IPS DF 4.7 (cell line): Measurements from ENCODE around the gene HTR2B.
"Not testable (repeated sequence)": the region's sequence is repeated elsewhere in the genome, so short reads cannot be mapped to it uniquely, and the experiment has no call there.

ENCODE experiments used
- DNase-seq: peaks from one replicate; pipeline ENCODE4 v3.0.0-alpha.2; 2013; ENCODE audit warnings: low spot score; ENCODE audit errors: extremely low read depth

Gene HTR2B

DNA sequence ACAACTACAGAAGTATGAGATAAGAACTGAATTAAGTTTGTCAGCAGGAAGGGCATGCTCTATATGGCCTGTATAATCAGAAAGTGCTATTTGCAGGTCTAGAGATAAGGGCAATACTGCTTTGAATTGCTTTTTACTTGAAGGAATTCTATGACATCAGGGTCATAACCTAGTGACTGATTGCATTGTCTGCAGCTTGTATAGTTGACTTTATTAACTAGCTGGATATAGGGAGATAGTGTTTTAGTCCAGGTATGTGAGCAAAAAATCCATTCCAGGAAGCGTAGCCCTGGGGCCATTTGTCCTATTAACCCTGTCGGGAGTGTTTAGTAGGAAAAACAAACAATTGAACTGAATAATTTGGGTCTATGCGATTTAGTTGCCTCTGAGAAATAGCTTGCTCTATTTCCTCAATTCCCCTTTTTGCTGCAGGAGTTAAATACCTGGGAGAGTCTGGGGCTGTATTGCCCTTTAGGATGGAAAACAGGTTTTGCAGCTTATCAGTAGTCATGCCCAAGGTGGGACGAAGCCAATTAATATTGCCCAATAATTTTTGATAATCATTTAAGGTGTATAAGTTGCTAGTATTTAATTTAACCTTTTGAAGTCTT, 30.0 kb downstream of the HTR2B start:
- no peak for DNase-seq

DNA sequence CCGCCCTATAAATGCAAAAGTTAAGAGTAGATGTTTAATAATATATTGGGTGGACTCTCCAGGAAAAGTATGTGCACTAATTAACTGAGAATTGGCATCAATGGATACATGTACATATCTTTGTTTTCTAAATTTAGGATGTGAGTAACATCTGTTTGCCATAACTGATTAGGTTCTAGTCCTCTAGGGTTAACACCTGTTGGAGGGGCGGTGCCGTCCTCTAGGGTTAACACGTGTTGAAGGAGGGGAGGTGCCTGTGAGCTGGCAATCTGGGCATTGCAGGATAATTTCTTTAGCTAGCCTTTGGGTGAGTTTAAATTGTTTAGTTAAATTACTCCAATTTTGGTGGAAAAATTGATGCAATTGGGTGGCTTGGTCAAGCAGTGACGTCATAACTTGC, 30.9 kb downstream of the HTR2B start:
- DNase-seq: no peak

DNA sequence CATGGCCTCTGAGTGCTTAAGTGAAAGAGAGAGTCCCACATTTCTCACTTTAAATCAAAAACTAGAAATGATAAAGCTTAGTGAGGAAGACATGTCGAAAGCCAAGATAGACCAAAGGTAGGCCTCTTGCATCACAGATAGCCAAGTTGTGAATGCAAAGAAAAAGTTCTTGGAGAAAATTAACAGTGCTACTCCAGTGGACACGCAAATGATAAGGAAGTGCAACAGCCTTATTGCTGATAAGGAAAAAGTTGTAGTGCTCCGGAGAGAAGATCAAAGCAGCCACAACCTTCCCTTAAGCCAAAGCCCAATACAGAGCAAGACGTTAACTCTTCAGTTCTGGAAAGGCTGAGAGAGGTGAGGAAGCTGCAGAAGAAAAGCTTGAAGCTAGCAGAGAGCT, 36.1 kb downstream of the HTR2B start:
- DNase-seq: no peak

DNA sequence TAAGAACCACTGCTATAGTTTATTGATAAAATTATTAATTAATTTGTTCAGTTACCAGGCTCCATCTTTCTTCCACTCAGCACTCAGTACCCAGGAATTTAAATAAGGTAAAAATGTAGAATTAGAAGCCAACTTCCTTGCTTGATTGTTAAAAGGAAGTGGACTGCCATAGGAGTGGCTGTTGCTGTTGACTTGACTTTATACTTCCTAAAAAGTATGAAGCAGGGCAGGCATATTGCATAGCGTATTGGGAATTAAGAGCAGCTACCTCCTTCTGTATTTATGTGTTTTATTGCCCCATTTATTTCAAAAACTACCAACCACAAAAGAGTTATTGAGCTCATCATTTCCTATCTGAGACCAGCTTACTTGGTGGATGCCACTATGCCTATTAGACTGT, 40.3 kb downstream of the HTR2B start:
- DNase-seq: no peak

DNA sequence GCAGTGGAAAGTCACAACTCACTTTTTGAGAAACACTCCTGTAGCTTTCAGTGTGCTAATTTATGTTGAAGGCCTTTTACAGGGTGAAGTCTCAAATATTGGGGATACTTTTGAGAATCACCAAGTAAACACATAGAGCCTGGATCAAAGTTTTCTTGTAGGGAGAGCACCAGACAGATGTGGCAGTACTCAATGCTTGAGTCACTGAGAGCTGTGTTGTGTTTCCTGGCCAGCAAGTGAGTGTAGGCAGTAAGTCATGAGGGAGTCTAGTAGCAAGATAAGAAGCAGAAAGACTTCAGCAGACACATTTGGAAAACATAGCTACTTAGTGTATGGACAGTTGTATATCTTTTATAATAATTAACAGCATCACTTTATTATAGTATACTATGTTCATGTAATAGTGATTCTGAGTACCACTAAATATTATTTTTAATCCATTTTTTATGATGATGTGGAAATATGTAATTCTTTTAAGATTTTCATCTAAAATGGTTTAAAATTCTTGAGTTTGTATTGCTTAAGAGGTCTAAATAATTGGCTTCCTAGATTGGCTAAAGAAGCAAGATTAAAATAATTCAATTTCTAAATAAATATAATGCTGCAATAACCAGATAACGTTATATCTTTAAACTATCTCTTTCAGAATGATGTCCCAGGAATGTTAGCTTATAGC, 55.3 kb downstream of the HTR2B start:
- no peak for DNase-seq

DNA sequence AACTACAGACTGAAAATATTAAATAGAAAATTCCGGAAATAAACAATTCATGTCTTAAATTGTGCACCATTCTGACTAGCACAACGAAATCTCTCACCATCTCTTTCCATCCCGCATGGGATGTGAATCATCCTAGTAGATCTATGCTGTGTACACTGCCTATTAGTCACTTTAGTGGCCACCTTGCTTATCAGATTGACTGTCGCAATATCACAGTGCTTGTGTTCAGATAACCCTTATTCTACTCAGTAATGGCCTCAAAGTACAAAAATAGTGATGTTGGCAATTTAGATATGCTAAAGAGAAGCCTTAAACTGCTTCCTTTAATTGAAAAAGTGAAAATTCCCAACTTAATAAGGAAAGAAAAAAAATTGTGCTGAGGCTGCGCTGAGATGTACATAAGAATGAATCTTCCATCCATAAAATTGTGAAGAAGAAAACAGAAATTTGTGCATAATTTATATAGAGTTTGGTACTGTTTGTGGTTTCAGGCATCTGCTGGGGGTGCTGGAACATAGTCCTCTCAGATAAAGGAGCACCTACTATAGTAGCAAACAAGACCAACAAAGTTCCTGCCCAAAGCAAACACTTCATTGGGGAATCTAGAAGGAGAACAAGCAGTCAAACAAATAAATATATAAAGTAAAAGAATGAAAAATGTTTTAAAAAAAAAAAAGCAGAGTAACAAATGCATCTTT, 56.2 kb downstream of the HTR2B start:
- DNase-seq: no peak

DNA sequence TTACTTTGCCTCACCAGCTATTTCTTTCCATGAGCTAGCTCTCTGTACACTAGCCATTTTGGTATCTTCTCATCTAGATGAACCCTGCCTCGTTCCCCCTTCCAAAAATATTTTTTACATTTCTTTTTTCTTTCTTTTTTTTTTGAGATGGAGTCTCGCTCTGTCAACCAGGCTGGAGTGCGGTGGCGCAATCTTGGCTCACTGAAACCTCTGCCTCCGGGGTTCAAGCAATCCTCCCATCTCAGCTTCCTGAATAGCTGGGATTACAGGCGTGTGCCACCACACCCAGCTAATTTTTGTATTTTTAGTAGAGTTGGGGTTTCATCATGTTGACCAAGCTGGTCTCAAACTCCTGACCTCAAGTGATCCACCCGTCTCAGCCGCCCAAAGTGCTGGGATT, 57.3 kb downstream of the HTR2B start:
- DNase-seq: not testable (repeated sequence)

DNA sequence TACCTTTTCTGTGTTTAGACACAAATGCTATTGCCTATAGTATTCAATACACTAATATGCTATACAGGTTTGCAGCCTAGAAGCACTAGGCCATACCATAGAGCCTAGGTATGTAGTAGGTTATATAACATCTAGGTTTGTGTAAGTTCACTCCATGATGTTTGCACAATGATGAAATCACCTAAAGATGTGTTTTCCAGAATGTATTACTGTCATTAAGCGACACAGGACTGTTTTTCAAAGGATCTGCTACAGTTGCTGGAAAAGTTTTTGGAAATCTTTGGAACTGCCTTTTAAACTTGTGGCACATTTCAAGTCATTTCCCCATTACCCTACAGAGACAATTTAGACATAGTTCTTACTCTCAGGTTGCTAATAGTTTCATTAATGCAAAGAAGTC, 58.9 kb downstream of the HTR2B start:
- DNase-seq: no peak

DNA sequence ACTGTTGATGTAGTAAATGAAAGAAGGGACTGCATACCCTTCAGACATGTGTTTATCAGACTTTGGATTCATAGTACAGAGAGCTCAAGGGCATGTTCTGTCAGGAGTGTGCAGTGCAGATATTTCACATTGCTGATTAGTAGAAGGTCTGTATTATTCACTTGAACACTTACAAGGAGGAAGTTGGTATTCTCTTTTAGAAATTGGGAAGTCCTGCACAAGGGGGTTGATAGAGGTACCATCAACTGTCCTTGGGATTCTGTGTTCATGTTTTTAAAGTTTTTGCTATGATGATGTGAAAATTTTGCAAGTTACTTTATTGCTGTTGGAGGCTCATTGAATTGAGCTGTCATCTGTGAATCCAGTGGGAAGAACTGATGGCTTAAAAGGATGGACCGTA, 61.5 kb downstream of the HTR2B start:
- no peak for DNase-seq

DNA sequence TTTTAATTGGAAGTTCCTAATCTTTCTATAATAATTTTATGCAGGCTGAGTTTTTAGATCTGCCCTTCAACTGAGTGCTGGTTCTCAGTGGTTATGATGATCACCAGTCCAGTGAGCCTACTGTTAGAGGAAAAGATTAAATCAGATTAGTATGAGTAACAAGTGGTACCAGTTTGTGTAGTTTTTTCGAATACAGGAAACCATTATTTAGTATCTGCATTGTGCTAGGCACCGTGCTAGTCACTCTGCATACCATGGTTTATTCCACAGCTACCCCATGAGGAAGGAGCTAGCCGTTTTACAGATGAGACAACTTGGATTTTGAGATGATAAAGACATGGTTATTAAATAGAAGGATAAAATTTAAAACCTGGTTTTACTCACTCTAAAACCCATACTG, 62.1 kb downstream of the HTR2B start:
- no peak for DNase-seq

DNA sequence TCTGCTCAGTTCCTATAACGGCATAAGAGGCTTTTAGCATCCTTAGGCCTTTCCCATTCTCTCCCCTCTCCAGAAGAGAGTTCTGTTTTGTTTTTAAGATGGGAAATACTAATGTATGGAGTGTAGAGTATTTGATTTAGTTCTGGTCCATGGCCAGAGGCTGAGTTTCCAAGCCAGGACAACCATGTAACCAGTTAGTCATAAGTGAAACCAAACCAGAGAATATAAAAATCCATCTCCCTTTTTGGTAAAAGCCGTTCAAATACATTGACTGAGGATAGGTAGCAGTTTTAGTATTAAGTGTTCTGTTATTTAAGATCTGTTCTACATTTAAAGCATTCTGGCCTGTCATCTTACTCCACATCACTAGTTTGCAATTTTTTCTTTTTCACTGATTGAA, 65.1 kb downstream of the HTR2B start:
- DNase-seq: no peak

DNA sequence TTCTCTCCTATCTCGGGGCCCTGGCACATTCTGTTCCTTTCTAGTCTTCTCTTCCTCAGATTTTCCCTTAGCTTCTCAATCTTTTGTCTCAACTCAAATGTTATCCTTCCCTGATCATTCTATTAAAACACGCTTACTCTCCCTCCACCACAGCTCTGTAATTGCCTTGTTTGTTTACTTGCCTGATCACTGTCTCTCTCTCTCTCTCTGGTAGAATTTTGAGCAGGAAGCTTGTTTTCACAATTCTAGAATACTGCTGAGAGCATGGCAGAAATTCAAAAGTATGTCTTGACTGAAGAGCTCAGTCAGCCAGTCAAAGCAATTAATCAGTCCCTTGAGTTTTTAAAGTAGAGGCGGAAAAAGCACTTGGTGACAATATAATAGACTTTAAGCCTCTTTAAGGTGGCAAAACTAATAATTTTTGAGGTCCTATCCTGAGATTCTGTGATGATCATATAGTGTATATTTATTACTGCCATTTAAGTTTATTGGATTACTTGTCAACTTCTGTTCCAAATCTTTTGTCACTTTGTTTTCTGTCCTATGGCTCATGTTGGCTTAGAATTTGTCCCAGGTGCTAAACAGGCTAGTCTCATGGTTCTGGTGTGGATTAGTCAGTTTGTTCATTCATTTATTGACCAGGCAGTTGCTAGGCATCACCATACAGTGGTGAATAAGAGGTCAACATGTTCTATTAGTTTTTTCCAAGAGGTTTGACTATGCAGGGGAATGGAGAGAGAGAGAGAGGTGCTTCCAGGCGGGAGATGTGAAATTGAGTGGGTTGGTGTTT, 65.9 kb downstream of the HTR2B start:
- DNase-seq: no peak
